Activated CD4-positive, alpha-beta T cell treated with anti-CD3 and anti-CD28 coated beads, Interleukin-2, amount 50 U/mL, for 48 hours (primary cell): ENCODE results near the gene SUFU.

ENCODE experiments used
- DNase-seq, 2 experiments: peaks; one replicate each; pipeline ENCODE4 v3.0.0-alpha.2; 2020

The SUFU gene

DNA sequence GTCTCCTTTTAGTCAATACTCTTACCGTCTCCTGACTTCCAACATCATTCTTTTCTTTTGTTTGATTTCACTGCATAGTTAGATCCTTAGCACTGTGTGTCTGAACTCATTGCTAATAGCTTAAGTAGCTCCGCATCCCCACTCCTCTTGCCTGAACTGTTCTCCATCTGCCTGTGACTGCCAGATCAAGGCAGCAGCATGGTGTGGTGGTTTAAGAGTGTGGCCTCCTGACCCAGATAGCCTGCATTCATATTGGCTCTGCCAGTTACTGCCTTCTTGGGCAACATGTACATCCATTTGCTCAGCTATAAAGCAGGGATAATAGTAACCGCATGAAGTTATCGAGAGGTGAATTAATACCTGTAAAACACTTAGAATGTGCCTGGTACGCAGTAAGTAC lies 50.8 kb downstream of the SUFU start:
- no peak for DNase-seq

DNA sequence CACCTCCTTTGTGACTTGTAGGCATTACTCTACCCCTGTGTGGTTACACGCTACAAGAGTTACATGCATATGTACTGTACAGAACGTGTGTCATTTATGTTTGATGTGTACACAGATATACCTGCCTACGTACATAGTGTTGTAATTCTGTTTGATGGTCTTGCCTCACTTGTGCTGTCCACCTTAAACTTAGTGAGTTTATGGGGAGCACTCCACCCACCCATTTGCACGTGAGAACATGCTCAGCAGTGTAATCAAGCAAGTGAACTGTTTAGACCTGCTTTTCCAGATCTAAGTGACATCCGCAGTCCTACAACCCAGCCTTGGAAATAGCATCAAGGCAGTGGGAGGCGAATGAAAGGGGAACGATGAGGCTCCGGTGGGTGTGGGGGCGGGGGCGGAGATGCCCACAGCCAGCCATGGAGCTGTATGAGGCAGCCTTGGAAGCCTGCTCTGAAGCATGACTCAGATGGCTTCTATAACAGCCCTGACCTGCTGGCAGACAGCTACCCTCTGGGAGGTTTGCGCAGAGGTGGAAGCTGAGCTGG lies 52.1 kb downstream of the SUFU start:
- no peak for DNase-seq

DNA sequence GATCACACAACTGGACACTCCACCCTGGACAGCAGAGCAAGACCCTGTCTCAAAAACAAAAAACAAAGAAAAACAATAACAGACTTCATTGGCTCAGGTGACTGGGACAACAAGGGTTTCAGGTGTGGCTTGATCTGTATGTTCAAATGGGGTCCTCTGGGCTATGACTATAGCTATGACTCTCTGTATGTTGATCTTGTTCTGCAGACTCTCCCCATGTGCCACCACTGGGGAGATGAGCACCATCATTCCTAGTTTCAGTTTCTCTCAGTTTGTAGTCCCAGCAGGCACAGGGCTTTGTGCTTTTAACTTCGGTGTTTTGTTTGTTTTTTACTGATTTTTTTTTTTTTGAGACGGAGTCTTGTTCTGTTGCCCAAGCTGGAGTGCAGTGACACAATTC lies 53.8 kb downstream of the SUFU start:
- no peak for DNase-seq

DNA sequence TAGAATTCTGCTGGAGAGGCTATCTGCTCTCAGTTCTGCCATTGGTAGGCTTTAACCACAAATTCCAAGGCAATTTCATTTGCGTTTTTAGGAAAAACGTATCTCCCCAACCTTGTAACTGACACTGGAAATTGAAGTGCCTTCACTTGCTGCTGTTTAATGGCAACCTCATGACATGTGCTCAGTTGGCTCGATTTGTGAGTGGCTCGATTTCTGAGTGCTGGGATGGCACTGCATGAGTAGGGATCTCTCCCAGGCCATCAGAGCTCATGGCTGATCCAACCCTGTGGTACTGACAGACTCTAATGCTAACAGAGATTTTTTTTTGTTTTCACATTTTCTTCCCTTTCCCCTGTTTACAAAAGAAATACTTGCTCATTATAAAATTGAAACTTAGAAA lies 56.0 kb downstream of the SUFU start:
- DNase-seq: no peak

DNA sequence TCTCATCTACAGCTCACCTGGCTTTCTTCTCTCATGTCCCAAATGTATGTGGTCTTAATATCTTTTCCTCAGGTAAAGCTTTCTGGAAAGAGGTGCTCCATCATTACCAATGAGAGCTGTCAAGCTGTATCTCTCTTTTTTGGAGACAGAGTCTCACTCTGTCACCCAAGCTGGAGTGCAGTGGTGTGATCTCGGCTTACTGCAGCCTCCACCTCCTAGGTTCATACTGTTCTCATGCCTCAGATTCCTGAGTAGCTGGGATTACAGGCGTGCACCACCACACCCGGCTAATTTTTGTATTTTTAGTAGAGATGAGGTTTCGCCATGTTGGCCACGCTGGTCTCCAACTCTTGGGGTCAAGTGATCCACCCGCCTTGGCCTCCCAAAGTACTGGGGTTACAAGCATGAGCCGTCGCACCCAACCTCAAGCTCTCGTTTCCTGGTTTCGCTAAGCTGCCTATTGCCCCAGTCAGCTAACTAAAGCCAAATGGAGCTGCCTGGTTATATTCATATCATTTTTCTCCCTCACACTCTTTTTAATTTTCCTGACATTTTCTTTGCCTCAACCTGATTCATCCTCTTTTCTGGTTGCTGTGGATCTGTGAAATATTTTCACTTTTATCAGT lies 60.5 kb downstream of the SUFU start:
- no peak for DNase-seq

DNA sequence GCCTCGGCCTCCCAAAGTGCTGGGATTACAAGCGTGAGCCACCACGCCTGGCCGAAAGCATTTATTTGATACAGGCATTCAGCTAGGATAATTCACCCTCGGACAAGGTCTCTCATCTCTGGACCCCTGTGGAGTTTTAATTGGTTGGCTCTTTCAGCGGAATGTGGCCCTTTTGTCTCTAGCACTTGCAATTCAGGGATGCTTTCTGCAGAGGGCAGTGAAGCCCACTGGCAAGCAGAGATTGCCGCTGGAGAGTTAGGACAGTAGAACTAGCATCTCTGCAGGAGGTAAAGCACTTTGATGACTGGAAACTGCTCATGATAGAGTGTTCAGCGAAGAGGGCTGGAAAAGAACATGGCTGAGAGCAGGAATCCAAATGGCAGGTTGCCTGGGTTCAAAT lies 62.0 kb downstream of the SUFU start:
- no peak for DNase-seq

DNA sequence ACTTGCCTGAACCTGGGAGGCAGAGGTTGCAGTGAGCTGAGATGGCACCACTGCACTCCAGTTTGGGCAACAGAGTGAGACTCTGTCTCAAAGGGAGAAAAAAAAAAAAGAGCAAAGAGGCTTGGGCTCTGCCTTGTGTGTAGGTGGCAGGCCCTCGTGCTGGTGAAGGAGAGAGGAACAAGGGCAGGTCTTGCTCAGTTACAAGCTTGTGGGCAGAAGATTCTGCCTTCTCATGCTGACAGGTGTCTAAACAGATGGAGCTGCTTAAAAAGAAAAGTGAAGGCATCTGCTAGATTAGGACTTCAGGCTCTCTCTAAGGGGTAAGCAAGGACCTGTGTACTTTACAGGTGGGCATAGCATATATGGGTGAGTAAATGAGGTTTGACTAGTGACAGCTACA lies 75.0 kb downstream of the SUFU start:
- no peak for DNase-seq

DNA sequence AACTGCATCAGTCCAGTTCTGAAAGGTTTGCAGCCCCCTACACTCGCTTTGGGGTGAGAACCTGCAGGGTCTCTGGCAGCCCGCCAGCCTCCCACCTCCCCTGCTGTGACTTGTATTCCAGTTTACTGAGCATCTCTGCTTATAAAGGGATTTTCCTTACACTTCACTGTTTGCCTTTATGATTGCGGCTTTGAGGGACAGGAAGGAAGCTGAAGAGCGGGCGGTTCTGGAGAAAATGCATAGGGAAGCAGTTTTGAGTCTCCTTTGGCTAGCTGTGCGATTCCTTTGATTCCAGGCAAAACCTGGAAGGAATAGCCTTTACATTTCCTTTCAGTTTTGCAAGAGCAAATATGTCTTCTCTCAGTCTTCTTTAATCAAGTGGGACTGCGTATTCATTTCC lies 75.6 kb downstream of the SUFU start:
- no peak for DNase-seq

DNA sequence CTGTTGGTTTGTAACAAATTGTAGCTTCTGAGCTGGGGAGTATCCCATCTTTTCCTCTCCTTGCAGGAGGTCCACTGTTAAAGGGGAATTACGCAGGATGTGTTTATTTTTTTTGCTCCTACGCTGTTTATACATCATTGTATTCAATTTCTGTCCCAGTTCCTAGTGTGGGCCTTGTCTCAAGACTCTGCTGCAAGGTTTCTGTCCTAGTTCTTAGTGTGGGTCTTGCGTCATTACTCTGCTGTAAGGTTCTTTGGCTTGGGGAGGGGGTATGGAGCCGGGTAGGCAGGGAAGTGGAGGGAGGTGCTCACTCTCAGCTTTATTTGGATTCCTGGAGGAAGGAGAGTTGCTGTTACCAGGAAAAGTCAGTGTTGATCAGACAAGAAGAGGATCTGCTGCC lies 76.5 kb downstream of the SUFU start:
- DNase-seq: no peak

DNA sequence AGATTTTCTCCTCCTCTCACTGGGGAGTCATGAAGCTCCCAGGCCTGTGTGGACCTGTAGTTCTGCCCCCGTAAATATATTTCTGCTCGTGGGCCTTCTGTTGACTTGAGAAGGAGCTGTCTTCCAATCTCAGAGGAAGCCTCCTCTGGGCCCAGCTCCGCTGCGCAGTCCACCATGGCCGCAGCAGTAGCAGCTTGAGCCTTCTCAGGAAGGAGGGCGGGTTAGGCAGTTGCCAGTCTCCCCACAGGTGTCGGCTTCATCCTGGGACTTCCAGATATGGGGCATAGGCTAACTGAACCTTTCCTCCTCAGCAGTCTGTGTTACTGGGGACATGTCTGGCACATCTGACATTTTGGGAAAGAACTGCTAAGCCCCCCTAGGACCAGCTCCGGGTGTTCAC lies 77.6 kb downstream of the SUFU start:
- no peak for DNase-seq

DNA sequence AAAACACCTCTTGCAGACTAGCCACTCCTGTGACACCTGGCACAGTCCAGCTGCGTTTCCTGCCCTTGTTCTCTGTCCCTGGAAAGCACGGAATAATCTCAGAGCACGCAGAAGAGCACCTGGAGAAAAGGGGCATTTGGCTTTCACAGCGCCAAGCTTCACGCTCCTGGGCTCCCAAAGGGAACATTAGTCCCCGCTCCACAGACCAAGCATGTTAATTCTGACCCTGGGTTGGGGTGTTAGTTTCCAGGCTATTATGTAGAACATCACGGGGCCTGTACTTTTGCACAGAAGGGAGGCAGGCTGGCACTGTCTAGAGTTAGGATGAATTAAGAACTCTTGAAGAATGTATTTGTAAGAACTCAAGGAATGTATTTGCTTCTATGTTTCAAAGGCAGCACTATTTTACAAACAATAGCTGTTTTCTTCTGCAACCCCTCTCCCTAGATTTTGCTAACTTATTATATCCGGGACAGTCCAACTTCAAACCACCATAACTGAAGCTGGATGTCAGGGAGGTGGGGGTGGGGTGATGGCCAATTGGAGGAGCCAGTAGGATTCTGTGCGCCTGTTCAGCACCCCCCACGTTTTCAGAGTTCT lies 78.3 kb downstream of the SUFU start:
- DNase-seq: no peak

DNA sequence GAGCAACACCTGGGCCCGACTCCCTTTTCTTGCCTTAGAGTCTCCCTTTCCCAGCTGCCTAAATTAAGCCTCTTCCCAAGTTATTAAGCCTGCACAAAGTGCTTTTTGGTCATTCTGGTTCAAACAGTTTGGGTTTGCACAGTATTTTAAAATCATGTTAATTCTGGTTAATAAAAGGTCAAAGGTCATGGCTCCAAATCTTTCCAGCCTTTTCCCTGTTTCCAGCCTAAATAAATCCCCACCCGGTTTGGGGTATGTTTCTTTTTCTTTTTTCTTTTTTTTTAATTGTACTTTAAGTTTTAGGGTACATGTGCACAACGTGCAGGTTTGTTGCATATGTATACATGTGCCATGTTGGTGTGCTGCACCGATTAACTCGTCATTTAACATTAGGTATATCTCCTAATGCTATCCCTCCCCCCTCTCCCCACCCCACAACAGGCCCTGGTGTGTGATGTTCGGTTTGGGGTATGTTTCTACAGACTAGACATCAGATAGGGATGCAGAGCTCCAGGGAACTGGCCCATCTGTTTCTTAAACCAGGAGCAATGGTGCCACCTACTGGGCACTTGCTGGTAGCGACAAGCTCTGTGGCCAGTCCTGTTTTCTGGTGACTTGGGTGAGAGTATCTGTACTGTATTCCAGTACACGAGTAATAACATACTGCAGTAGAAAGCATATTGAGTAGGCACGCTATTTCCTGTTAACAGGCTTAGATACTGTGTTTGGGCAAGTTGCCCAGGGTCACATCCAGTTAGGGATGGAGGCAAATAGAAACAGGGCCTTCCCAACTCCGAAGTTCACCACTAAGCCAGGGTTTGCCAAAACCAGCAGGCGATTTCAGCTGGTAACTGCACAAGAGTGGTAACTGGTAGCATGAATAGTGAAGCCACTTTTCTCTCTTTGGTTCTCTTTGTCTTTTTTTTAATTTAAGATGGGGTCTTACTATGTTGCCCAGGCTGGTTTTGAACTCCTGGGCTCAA lies 80.0 kb downstream of the SUFU start:
- DNase-seq: peak; percentile 87 to 89

DNA sequence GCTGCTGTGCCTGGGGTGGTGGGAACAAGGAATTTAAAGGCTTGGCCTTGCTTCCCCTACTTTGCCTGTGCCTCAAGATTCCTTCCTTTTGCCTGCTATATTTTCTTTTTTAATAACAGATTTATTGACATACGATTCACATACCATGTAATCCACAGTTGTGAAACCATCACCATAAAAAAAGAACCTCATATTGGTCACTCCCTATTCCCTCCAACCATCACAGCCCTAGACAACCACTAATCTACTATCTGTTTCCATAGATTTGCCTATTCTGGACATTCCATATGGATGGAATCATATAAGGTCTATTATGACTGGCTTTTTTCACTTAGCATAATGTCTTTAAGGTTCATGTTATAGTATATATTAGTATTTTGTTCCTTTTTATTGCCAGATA lies 81.3 kb downstream of the SUFU start:
- DNase-seq: no peak

DNA sequence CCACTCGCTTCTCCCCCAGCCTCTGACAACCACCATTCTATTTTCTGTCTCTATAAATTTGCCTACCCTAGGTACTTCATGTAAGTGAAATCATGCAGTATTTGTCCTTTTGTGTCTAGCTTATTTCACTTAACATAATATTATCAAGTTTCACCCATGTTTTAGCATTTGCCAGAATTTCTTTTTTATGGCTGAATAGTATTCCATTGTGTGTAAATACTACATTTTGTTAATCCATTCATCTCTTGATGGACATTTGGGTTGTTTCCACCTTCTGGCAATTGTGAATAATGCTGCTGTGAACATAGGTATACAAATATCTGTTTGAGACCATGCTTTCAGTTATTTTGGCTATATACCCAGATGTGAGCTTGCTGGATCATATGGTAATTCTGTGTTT lies 83.1 kb downstream of the SUFU start:
- no peak for DNase-seq

DNA sequence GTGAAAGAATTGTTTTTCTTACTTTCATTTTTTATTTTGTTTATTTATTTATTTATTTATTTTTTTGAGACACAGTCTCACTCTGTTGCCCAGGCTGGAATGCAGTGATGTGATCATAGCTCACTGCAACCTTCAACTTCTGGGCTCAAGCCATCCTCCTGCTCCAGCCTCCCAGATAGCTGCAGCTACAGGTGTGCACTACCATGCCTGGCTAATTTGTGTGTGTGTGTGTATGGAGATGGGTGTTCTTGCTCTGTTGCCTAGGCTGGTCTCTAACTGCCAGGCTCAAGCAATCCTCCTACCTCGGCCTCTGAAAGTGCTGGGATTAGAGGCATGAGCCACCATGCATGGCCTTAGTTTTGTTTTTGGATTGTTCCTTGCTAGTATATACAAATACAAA lies 85.1 kb downstream of the SUFU start:
- DNase-seq: no peak

DNA sequence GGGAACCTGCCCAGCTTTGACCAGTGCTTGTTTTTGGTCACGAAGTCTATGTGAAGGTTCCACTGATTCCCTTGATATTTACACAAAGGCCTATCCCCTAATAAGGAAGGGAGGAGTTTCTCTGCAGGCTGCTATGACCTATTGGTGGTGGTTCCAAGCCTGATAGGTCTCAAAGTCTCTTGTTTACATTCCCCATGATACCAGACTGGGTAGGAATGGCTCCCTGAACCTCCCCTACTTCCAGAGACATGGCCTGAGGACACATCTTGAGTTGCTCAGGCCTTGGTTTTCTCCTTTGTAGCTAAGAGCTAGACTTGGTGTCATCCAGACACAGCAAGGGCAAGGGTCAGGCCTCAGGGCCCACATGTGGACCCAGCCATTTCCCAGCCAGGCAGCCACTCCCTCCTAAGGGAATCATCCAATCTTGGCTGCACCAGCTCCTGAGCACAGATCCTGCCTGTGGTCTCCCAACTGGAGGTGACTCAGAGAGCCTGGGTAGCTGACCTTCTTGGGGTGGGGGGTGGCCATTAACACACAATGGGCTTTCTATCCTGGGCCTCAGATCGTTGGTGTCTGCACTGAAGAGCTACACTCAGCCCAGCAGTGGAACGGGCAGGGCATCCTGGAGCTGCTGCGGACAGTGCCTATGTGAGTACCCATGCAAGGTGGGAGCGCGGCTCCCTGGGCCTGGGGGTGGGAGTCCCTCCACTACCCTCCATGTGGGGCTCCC lies 89.5 kb downstream of the SUFU start:
- DNase-seq: no peak

DNA sequence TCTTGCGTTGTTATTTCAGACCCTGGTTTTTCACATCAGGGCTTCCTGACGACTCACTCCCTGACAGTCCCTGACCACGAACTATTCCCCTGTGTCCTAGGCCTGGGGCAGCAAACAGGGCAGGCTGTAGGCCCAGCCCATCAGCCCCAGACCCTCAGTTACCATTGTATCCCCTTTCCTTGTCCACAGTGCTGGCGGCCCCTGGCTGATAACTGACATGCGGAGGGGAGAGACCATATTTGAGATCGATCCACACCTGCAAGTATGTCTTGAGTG lies 90.0 kb downstream of the SUFU start:
- no peak for DNase-seq

DNA sequence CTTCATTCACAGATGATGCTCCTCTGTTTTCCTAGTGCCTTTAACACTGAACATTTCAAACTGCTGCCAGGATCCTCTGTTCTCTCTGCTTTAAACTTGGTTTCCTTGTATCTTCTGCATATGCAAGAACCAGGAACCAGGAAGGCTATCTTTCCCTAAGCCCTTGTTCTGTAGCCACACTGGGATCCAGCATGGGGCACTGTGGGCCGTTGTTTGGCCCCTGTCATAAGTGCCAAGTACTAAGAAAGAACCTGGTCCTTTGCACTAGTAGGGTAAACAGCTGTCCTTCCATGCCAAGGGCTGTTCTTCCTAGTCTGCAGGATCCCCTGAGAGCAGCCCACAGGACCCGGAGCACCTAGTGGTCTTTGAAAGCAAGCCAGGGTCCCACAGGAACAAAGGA lies 91.5 kb downstream of the SUFU start:
- DNase-seq: no peak

DNA sequence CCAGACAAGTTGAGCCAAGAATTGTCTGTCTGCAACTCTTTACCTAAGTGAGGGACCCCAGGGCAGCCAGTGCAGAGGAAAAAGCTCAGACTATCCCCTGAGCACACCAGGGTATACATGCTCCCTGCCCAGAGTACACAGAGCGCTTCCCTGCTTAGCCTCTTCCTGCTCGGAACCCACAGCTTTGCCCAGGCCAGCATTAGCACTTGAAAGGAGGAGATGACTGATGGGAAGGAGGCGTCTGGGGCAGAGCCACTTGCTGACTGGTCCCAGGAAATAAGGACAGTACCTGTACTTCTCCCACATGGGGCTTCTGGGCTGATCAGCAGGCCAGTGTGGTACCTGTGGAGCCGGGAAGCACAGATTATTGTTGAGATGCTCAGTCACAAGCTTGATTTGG lies 92.1 kb downstream of the SUFU start:
- no peak for DNase-seq

DNA sequence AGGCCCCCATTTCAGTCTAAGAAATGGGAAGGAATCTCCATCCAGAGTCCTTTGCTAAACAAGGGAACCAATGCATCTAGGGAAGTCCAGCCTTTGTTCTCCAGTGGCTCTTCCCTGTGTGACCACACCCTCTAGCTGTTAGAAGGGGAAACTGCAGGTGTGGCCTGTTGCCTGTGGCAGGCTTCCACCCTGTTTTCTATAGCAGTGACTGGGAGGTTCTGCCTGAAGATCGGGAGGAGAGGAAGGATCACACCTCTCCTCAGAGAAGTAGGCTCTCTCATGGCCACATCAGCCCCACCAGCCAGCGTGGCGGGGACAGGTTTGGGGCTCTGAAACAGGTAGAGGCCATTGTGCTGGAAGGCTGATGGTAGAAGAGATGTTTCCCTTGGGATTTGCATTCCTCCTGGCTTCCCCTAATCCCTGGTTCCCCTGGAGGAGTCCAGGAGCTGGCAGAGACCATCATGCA lies 92.8 kb downstream of the SUFU start:
- DNase-seq: peak in 1 of 2 experiments; percentile 38

DNA sequence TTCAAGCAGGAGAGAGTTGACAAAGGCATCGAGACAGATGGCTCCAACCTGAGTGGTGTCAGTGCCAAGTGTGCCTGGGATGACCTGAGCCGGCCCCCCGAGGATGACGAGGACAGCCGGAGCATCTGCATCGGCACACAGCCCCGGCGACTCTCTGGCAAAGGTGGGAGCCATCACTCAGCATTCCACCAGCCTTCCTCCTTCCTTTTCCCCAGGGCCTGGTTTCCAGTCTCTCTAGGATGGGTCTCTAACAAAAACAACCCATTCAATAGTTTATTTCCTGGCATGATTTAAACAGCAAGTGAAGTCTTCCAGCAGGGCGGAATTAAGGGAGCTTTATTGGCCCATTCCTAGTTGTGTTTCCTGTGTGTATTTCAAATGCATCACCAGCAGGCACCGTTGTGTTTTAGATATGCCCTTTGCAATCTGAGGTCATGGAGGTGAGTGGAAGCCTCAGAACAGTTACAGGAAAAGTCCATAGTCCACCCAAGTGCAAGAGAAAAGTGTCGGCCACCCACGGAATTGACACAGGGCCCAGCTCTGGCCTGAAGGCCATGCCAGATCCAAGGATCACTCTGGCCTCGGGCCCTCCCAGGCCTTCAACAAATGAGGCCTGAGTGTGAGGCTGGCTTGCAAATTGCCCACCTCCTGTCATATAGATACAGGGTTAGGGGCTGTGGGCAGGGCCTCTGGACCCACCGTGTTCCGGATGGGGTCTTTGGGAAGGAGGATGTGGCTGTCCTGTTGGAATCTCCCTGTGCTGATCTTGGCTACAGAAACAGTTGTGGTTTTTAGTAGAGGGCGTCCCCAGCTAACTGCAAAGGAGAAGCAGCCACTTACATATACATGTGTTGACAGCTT lies 93.6 kb downstream of the SUFU start:
- no peak for DNase-seq

DNA sequence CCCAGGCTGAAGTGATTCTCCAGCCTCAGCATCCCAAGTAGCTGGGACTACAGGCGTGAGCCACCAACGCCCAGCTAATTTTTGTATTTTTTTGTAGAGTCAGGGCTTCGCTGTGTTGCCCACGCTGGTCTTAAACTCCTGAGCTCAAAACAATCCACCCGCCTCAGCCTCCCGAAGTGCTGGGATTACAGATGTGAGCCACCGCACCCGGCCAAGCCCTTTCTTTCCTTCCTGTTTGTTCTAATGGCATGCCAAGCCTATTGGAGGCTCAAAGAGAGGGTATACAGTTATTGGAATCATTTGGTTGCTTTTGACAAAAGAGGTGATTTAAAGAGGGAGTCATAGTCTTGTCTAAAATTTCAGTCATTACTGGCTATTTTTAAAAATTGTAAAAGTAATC lies 94.5 kb downstream of the SUFU start:
- DNase-seq: no peak
